Measurements from ENCODE around the gene CHMP4B.

DNA sequence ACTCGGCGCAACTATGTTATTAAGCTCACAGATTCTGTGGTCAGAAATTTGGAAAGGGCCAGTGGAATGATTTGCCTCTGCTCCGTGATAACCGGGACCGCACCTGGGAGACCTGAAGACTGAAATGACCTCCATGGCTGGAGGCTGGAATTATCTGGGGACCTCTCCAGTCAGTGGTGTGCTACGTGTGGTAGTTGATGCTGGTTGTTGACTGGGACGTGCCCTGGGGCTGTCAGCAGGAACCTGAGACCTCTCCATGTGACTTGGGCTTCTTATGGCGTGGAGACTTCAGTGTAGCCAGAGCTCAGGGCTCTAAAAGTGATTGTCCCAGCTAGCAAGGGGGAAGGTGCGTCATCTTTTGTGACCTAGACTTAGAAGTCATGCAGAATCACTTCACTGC, 50.3 kb downstream of the CHMP4B start:
- TF ChIP-seq, protein P1, sequence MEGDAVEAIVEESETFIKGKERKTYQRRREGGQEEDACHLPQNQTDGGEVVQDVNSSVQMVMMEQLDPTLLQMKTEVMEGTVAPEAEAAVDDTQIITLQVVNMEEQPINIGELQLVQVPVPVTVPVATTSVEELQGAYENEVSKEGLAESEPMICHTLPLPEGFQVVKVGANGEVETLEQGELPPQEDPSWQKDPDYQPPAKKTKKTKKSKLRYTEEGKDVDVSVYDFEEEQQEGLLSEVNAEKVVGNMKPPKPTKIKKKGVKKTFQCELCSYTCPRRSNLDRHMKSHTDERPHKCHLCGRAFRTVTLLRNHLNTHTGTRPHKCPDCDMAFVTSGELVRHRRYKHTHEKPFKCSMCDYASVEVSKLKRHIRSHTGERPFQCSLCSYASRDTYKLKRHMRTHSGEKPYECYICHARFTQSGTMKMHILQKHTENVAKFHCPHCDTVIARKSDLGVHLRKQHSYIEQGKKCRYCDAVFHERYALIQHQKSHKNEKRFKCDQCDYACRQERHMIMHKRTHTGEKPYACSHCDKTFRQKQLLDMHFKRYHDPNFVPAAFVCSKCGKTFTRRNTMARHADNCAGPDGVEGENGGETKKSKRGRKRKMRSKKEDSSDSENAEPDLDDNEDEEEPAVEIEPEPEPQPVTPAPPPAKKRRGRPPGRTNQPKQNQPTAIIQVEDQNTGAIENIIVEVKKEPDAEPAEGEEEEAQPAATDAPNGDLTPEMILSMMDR (IDR thresholded peaks at IDR 0.05) = no peak
- TF ChIP-seq POLR2A (IDR thresholded peaks at IDR 0.05) (no peak), POLR2AphosphoS5 (IDR thresholded peaks at IDR 0.05) (no peak)
